GM19099 (cell line): ENCODE results near the gene CUEDC1.

Experiments used
- POLR2A ChIP-seq: IDR thresholded peaks from 3 replicates; pipeline ENCODE4 v1.6.1; 2011; ENCODE audit warnings: low read depth; ENCODE audit not compliant: insufficient read length; ENCODE audit errors: extremely low read depth

CUEDC1 gene

DNA sequence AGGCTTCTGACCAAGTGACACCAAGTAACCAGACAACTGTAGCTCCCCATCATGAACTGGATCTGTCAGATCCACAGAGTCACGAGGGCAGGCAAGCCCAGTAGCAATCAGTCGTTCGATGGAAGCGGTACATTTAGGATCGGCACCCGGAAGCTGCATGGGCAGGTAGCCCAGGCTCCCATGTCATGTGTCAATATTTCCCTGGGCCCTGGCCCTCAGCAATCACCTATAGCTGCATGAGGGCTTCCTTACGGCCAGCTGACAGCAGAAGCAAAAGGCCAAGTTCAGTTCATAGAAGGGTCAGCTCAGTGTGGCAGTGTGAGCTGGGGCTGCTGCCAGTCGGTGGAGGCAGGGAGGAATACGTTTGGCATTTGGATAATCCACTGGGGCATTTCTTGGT lies 137.1 kb downstream of the CUEDC1 start:
- TF ChIP-seq POLR2A = no peak

DNA sequence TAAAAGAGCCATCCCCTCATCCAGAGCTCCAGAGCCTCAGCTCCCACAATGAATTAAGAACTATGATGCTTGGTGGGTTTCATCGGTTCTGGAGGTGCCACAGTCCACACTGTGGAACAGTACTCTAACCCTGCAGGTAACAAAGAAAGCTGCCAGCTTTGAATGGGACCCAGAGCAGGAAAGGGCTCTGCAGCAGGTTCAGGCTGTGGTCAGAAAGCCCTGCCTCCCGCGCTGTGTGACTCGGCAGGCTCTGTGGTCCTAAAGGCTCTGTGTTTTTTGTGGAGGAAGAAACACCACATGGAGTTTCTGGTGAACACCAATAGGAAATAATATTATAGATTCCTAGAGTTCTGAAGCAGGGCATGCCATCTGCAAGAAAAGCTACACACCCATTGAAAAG lies 137.9 kb downstream of the CUEDC1 start:
- no peak for TF ChIP-seq POLR2A

DNA sequence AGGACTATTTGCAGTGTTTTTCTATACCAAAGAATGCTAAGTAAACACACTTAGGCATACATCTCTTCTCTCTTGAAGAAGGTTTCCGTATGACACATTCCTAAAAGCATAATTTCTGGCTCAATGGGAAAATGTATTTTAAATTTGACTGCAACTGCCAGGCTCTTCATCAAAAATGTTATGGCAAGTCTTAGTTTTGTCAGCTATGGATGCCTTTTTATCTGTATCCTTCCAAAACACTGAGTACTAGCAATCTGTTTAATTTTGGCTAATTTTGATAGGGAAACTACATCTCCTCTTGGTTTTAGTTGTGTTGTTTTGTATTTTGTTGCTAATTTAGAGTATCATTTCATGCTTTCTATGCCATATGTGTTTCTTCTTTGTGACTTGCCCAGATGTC lies 140.8 kb downstream of the CUEDC1 start:
- TF ChIP-seq POLR2A = no peak

DNA sequence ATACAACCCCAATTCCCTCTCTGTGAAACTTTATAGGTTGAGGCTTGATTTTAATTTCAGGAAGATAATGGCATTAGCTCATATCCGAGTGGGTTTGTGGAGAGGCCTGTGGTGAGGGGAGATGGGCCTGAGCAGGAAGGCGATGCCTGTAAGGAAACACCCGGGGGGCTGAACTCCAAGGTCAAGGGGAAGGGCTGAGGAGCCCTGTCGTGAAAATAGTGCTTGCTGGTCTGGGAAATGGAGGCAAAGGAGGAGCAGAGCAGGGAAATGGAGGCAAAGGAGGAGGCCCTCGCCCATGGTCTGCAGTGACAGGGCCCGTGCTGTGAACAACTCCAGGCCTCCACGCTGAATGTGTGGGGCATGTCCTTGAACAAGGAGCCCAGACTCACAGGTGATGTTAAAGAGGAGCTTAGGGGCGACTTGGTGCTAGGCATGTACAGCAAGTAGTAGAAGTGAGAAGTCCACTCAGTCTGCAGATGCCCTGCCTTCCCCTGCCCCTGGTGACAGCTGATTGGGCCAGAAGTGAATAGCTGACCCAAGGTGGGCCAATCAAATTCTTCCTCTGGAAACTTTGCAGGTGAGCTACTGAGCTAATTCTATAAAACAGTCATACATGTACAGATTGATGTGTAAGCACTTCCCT lies 143.5 kb downstream of the CUEDC1 start:
- TF ChIP-seq POLR2A = no peak
